HG03108 (cell line): Measurements from ENCODE around the gene MEX3D.

Source experiments
- ATAC-seq: cut with Tn5 transposase; IDR thresholded peaks from one replicate; pipeline ENCODE4 v1.9.1; 2021; ENCODE audit warnings: moderate library complexity; ENCODE audit not compliant: unreplicated experiment

The MEX3D gene

GRCh38 chr19:1574354-1575136, 6.4 kb upstream of the MEX3D start:
- ATAC-seq: no peak

- ATAC-seq: no peak
Measured at GRCh38 chr19:1572795-1573194, 4.7 kb upstream of the MEX3D start.

- no peak for ATAC-seq
Measured at GRCh38 chr19:1571358-1571757, 3.2 kb upstream of the MEX3D start.

GRCh38 chr19:1570836-1571235, 2.7 kb upstream of the MEX3D start:
- ATAC-seq: no peak

GRCh38 chr19:1569997-1570396, 1.9 kb upstream of the MEX3D start:
- no peak for ATAC-seq

GRCh38 chr19:1567848-1568227, 287 bp downstream of the MEX3D start:
- no peak for ATAC-seq

GRCh38 chr19:1567116-1567847, 843 bp downstream of the MEX3D start:
- ATAC-seq: no peak

GRCh38 chr19:1566392-1567115, 1.6 kb downstream of the MEX3D start:
- no peak for ATAC-seq

GRCh38 chr19:1563251-1563650, 4.9 kb downstream of the MEX3D start:
- no peak for ATAC-seq

- no peak for ATAC-seq
Measured at GRCh38 chr19:1561236-1561842, 6.8 kb downstream of the MEX3D start.

- ATAC-seq: no peak
Measured at GRCh38 chr19:1560286-1560882, 7.7 kb downstream of the MEX3D start.

GRCh38 chr19:1558552-1558951, 9.6 kb downstream of the MEX3D start:
- ATAC-seq: no peak

GRCh38 chr19:1556390-1557070, 11.6 kb downstream of the MEX3D start:
- no peak for ATAC-seq

- no peak for ATAC-seq
Measured at GRCh38 chr19:1555487-1556389, 12.4 kb downstream of the MEX3D start.

GRCh38 chr19:1554968-1555367, 13.2 kb downstream of the MEX3D start:
- no peak for ATAC-seq

GRCh38 chr19:1553415-1553814, 14.7 kb downstream of the MEX3D start:
- no peak for ATAC-seq

- ATAC-seq: no peak
Measured at GRCh38 chr19:1551068-1552040, 16.8 kb downstream of the MEX3D start.

GRCh38 chr19:1549332-1549945, 18.7 kb downstream of the MEX3D start:
- no peak for ATAC-seq
